Measurements from ENCODE around the gene YEATS2.

The YEATS2 gene

DNA sequence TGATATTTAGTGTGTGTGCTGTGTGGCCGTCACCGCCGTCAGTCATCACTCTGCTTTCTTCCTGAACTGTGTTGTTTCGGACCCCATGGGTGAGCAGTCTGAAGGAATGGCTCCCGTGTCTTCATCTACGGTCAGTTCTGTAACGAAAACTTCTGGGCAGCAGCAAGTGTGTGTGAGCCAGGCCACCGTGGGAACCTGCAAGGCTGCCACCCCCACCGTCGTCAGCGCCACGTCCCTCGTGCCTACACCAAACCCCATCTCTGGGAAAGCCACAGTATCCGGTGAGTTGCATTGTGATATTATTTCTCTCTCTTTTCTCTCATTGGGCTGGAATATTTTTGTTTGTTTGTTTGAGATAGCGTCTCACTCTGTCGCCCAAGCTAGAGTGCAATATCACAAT lies 93.1 kb downstream of the YEATS2 start (continued):
- TF ChIP-seq, protein P1, sequence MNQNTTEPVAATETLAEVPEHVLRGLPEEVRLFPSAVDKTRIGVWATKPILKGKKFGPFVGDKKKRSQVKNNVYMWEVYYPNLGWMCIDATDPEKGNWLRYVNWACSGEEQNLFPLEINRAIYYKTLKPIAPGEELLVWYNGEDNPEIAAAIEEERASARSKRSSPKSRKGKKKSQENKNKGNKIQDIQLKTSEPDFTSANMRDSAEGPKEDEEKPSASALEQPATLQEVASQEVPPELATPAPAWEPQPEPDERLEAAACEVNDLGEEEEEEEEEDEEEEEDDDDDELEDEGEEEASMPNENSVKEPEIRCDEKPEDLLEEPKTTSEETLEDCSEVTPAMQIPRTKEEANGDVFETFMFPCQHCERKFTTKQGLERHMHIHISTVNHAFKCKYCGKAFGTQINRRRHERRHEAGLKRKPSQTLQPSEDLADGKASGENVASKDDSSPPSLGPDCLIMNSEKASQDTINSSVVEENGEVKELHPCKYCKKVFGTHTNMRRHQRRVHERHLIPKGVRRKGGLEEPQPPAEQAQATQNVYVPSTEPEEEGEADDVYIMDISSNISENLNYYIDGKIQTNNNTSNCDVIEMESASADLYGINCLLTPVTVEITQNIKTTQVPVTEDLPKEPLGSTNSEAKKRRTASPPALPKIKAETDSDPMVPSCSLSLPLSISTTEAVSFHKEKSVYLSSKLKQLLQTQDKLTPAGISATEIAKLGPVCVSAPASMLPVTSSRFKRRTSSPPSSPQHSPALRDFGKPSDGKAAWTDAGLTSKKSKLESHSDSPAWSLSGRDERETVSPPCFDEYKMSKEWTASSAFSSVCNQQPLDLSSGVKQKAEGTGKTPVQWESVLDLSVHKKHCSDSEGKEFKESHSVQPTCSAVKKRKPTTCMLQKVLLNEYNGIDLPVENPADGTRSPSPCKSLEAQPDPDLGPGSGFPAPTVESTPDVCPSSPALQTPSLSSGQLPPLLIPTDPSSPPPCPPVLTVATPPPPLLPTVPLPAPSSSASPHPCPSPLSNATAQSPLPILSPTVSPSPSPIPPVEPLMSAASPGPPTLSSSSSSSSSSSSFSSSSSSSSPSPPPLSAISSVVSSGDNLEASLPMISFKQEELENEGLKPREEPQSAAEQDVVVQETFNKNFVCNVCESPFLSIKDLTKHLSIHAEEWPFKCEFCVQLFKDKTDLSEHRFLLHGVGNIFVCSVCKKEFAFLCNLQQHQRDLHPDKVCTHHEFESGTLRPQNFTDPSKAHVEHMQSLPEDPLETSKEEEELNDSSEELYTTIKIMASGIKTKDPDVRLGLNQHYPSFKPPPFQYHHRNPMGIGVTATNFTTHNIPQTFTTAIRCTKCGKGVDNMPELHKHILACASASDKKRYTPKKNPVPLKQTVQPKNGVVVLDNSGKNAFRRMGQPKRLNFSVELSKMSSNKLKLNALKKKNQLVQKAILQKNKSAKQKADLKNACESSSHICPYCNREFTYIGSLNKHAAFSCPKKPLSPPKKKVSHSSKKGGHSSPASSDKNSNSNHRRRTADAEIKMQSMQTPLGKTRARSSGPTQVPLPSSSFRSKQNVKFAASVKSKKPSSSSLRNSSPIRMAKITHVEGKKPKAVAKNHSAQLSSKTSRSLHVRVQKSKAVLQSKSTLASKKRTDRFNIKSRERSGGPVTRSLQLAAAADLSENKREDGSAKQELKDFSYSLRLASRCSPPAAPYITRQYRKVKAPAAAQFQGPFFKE (tag by site-specific recombination; IDR thresholded peaks at IDR 0.05; ENCODE audit: borderline replicate concordance) = no peak
- TF ChIP-seq ZNF544 (tag by site-specific recombination; IDR thresholded peaks at IDR 0.05) (no peak), ZNF335 (tag by site-specific recombination; conservative IDR thresholded peaks at IDR 0.05) (no peak), HOXD13 (CRISPR knock-in tag; IDR thresholded peaks at IDR 0.05; ENCODE audit: borderline replicate concordance) (no peak), TRIM28 (IDR thresholded peaks at IDR 0.05; ENCODE audit: borderline replicate concordance, low read length) (no peak)
- TF ChIP-seq, protein P2, sequence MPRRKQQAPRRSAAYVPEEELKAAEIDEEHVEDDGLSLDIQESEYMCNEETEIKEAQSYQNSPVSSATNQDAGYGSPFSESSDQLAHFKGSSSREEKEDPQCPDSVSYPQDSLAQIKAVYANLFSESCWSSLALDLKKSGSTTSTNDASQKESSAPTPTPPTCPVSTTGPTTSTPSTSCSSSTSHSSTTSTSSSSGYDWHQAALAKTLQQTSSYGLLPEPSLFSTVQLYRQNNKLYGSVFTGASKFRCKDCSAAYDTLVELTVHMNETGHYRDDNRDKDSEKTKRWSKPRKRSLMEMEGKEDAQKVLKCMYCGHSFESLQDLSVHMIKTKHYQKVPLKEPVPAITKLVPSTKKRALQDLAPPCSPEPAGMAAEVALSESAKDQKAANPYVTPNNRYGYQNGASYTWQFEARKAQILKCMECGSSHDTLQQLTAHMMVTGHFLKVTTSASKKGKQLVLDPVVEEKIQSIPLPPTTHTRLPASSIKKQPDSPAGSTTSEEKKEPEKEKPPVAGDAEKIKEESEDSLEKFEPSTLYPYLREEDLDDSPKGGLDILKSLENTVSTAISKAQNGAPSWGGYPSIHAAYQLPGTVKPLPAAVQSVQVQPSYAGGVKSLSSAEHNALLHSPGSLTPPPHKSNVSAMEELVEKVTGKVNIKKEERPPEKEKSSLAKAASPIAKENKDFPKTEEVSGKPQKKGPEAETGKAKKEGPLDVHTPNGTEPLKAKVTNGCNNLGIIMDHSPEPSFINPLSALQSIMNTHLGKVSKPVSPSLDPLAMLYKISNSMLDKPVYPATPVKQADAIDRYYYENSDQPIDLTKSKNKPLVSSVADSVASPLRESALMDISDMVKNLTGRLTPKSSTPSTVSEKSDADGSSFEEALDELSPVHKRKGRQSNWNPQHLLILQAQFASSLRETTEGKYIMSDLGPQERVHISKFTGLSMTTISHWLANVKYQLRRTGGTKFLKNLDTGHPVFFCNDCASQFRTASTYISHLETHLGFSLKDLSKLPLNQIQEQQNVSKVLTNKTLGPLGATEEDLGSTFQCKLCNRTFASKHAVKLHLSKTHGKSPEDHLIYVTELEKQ (tag by site-specific recombination; IDR thresholded peaks at IDR 0.05; ENCODE audit: borderline replicate concordance) = no peak

DNA sequence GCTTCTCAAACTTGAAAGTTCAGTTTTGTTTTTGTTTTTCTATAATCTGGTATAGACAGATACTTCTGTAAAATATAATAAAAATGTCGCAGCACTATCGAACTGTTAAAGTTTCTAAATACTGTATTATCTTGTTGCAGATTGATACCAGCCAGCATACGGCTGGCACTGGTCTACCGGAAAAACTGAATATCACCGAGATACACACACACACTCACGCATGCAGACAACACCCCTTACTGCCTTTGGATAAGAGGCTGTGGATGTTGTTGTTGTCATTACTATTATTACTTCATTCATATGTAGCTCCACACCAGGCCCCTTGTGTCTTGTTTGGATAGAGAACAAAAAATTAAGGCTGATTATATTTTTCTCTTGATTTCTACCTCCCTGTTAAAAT lies 95.4 kb downstream of the YEATS2 start:
- no peaks in the 10 kb centered on the region for H3K9me3 ChIP-seq (ENCODE audit: control insufficient read depth, insufficient read depth, low read depth, low read length)
- H3K36me3 ChIP-seq (ENCODE audit: control insufficient read depth in 2 of 2, insufficient read depth in 1 of 2, low read length in 2 of 2) = peaks cover 18 to 54% of the 10 kb centered on the region in 2 experiments
- H3K27ac ChIP-seq (ENCODE audit: extremely low read depth, low read depth, low read length) = no peak overlapping the region
- no peaks in the 10 kb centered on the region for H3K4me1 ChIP-seq (ENCODE audit: control insufficient read depth, insufficient read depth, low read length)
- POLR2A ChIA-PET = no interaction called here
- CTCF ChIA-PET = no interaction called here
- no peak overlapping the region for H3K4me3 ChIP-seq (ENCODE audit: low read depth, low read length)
- TF ChIP-seq WT1 (tag by site-specific recombination; IDR thresholded peaks at IDR 0.05) = no peak
- TF ChIP-seq, protein P3, sequence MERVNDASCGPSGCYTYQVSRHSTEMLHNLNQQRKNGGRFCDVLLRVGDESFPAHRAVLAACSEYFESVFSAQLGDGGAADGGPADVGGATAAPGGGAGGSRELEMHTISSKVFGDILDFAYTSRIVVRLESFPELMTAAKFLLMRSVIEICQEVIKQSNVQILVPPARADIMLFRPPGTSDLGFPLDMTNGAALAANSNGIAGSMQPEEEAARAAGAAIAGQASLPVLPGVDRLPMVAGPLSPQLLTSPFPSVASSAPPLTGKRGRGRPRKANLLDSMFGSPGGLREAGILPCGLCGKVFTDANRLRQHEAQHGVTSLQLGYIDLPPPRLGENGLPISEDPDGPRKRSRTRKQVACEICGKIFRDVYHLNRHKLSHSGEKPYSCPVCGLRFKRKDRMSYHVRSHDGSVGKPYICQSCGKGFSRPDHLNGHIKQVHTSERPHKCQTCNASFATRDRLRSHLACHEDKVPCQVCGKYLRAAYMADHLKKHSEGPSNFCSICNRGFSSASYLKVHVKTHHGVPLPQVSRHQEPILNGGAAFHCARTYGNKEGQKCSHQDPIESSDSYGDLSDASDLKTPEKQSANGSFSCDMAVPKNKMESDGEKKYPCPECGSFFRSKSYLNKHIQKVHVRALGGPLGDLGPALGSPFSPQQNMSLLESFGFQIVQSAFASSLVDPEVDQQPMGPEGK (tag by site-specific recombination; IDR thresholded peaks at IDR 0.05) = no peak
- TF ChIP-seq GLIS2 (tag by site-specific recombination; IDR thresholded peaks at IDR 0.05) = no peak
- TF ChIP-seq, protein P4, sequence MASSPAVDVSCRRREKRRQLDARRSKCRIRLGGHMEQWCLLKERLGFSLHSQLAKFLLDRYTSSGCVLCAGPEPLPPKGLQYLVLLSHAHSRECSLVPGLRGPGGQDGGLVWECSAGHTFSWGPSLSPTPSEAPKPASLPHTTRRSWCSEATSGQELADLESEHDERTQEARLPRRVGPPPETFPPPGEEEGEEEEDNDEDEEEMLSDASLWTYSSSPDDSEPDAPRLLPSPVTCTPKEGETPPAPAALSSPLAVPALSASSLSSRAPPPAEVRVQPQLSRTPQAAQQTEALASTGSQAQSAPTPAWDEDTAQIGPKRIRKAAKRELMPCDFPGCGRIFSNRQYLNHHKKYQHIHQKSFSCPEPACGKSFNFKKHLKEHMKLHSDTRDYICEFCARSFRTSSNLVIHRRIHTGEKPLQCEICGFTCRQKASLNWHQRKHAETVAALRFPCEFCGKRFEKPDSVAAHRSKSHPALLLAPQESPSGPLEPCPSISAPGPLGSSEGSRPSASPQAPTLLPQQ (tag by site-specific recombination; IDR thresholded peaks at IDR 0.05) = no peak
- no peak for TF ChIP-seq ZNF555 (tag by site-specific recombination; conservative IDR thresholded peaks at IDR 0.05)
- TF ChIP-seq, protein P5, sequence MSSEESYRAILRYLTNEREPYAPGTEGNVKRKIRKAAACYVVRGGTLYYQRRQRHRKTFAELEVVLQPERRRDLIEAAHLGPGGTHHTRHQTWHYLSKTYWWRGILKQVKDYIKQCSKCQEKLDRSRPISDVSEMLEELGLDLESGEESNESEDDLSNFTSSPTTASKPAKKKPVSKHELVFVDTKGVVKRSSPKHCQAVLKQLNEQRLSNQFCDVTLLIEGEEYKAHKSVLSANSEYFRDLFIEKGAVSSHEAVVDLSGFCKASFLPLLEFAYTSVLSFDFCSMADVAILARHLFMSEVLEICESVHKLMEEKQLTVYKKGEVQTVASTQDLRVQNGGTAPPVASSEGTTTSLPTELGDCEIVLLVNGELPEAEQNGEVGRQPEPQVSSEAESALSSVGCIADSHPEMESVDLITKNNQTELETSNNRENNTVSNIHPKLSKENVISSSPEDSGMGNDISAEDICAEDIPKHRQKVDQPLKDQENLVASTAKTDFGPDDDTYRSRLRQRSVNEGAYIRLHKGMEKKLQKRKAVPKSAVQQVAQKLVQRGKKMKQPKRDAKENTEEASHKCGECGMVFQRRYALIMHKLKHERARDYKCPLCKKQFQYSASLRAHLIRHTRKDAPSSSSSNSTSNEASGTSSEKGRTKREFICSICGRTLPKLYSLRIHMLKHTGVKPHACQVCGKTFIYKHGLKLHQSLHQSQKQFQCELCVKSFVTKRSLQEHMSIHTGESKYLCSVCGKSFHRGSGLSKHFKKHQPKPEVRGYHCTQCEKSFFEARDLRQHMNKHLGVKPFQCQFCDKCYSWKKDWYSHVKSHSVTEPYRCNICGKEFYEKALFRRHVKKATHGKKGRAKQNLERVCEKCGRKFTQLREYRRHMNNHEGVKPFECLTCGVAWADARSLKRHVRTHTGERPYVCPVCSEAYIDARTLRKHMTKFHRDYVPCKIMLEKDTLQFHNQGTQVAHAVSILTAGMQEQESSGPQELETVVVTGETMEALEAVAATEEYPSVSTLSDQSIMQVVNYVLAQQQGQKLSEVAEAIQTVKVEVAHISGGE (tag by site-specific recombination; conservative IDR thresholded peaks at IDR 0.05; ENCODE audit: low read depth) = no peak
- no peak for TF ChIP-seq ZNF24 (tag by site-specific recombination; IDR thresholded peaks at IDR 0.05)
- no peak for TF ChIP-seq ZNF274 (IDR thresholded peaks at IDR 0.05; ENCODE audit: low read length)
- no peak for TF ChIP-seq ZNF274 (tag by site-specific recombination; IDR thresholded peaks at IDR 0.05; ENCODE audit: borderline replicate concordance)
- TF ChIP-seq ZNF521 (tag by site-specific recombination; IDR thresholded peaks at IDR 0.05) = no peak
- TF ChIP-seq, protein P6, sequence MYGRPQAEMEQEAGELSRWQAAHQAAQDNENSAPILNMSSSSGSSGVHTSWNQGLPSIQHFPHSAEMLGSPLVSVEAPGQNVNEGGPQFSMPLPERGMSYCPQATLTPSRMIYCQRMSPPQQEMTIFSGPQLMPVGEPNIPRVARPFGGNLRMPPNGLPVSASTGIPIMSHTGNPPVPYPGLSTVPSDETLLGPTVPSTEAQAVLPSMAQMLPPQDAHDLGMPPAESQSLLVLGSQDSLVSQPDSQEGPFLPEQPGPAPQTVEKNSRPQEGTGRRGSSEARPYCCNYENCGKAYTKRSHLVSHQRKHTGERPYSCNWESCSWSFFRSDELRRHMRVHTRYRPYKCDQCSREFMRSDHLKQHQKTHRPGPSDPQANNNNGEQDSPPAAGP (tag by site-specific recombination; IDR thresholded peaks at IDR 0.05) = no peak
